ENCODE measurements around the gene CR1.

DNA sequence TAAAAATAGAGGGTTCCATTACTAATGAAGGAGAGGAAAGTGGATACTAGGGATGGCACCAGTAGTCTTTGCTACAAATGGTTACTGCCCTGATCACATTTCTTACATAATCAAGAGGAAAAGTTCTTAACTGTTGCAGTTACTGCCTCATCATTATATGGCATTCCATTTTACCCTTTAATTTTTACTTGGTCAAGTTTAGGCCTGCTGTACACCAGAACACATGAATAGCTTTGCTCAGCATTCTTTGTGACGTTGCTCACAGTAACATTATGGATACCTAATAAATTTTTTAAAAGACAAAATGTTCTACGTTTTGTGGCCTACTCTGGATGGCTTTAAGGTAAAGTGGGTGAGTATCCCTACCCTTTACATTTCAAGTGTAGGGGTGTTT, 110.4 kb downstream of the CR1 start:
- TF ChIP-seq, protein P1, sequence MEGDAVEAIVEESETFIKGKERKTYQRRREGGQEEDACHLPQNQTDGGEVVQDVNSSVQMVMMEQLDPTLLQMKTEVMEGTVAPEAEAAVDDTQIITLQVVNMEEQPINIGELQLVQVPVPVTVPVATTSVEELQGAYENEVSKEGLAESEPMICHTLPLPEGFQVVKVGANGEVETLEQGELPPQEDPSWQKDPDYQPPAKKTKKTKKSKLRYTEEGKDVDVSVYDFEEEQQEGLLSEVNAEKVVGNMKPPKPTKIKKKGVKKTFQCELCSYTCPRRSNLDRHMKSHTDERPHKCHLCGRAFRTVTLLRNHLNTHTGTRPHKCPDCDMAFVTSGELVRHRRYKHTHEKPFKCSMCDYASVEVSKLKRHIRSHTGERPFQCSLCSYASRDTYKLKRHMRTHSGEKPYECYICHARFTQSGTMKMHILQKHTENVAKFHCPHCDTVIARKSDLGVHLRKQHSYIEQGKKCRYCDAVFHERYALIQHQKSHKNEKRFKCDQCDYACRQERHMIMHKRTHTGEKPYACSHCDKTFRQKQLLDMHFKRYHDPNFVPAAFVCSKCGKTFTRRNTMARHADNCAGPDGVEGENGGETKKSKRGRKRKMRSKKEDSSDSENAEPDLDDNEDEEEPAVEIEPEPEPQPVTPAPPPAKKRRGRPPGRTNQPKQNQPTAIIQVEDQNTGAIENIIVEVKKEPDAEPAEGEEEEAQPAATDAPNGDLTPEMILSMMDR (IDR thresholded peaks at IDR 0.05), result no peak
- TF ChIP-seq POLR2A (IDR thresholded peaks at IDR 0.05), result no peak
